GM12874 (cell line): ENCODE measurements around the gene CTTN.

Experiments used
- TF ChIP-seq, protein P1 (sequence below): IDR thresholded peaks from 2 replicates; pipeline ENCODE4 v1.5.1; 2011; ENCODE audit warnings: low read depth, mild to moderate bottlenecking, control low read depth, low read length, moderate library complexity; ENCODE audit not compliant: insufficient read depth

CTTN gene

DNA sequence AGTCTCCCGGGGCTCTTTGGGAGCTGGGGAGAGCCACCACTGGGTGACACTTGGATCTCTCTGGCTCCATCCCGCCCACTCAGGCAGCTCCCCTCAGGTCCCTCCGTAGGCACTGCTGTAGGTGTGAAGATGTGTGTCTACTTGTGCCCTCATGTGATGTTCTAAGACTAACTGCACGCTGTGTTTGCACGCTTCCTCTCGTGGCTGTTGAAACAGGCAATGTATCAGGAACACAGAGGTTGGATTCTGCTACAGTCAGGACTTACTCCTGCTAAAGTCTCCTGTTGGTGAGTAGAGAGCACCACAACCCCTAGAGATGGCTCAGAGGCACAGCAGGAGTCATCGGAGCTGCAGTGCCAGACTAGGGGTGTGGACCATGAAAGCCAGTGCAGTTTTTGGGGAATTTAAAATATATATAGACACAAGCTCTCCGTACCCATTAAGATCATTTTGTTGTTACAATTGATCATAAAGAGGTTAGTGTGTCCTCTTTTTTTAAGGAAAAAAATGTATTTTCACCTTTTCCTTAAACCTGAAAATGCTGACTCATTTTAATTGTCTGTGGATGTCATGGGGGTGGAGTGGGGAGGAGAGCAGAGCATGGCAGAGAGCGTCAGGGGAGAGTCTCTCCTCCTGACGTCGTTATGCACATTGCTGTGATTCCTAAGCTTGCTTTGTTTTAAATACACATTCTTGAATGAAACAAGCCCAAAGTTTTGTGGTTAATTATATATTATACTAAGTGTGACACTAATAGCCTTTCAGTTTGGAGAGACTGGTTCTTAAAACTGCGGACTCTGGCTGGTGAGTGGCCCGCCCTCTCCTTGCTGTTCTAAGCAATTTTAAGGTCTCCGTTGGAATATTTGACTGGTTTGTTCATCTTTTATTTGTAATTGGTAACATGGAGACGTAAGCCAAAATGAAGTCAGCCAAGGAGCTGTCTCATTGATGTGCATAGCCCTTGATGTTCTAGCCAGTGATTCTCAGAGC, 16.2 kb upstream of the CTTN start:
- TF ChIP-seq, protein P1, sequence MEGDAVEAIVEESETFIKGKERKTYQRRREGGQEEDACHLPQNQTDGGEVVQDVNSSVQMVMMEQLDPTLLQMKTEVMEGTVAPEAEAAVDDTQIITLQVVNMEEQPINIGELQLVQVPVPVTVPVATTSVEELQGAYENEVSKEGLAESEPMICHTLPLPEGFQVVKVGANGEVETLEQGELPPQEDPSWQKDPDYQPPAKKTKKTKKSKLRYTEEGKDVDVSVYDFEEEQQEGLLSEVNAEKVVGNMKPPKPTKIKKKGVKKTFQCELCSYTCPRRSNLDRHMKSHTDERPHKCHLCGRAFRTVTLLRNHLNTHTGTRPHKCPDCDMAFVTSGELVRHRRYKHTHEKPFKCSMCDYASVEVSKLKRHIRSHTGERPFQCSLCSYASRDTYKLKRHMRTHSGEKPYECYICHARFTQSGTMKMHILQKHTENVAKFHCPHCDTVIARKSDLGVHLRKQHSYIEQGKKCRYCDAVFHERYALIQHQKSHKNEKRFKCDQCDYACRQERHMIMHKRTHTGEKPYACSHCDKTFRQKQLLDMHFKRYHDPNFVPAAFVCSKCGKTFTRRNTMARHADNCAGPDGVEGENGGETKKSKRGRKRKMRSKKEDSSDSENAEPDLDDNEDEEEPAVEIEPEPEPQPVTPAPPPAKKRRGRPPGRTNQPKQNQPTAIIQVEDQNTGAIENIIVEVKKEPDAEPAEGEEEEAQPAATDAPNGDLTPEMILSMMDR = no peak

DNA sequence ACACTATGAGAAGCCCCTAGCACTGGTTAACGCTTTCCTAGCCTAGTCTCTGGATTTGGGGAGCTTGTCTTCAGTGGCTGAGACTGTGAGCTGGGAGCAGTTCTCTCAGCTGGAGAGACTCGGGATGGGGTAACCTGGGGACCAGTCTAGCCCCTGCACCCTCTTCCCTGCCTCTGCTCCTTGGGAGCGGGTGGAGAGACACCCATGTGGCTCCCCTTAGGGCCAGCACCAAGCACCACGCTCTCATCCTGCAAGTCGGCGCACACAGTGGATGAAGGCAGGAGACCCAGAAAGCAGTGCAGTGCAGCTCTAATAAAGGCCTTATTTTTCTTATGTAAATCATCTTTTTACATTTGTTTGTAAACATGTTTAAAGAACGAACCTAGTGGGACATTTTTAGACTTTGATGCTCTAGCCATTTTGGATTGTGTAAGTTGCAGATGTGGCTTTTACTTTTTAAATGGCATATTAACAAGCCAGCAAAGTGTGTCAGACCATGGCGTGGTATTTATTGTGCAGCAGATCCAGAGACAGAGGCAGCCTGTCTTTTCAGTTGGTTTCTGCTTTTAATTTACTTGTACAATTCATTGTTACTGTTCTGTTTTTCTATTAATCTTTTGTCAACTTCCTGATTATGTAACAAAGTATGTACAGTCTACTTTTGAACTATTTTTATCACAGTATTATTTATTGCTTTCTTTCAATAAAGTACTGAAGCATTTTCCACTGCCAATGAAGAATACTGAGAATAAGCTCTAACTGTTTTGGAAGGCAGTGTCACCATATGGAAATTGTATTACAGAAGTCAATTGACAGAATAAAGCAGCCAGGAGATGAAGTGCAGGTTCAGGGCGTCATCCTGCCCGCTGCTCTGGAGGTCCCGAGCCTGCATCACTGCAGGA, 14.4 kb upstream of the CTTN start:
- TF ChIP-seq, protein P1 = no peak

DNA sequence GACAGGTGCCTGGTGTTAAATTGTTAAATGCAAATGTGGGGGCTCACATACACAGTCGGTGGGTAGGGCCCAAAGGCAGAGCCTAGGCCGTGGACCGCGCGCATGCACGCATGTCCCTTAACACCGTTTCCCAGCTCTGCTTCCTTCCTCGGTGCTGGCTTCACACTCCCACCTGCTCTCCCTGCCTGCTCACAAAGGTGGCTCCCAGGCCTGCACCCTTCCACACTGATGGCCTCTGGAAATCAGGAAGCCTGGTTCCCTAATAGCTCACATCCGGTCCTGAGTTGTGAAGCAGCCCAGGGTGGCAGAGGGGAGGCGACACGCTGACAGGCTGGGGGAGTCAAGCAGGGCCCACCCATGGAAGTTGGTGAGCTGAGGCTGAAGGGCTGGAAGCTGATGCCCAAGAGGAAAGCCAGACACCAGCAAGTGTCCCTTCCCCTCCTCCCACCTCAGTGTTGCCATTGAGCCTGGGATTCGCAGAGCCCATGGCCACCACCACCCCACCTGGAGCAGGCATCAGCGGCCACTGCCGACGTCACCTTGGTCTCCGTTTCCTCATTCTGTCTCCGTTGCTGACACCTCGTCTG, 13.7 kb upstream of the CTTN start:
- TF ChIP-seq, protein P1 = no peak

DNA sequence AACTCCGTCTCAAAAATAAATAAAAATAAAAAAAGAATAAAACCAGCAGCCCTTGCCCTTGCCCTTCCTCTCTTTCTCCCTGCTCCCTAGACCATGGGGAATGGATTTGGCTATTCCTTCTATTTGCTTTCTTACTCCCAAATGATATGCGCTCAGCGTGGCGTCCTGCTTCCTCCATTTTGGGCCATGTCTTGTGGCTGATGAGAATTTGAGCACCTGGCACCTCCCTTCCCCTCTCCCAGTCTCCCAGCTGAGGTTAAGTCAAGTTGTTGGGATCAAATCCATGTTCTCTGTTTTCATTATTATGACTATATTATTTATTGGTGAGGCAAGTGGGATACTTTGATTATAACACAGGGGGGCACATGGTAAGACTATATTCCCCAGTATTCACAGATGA, 10.8 kb upstream of the CTTN start:
- TF ChIP-seq, protein P1 = no peak

DNA sequence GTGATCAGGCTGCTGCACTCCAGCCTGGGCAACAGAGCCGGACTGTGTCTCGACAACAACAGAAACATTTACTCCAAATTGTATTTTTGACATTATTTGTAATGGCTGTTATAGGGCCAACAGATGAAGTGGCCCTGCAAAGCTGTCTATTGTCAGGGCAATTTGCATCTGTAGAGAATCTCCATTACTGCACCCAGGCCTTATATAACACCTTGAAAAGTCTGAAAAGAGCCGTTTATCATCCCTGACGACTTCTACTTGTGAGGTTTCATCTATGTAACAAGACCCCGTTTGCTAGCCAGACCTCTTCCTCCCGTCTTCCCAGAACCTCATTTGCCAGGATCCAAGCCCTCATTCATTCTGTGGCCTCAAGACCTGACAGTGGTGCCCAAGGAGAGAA, 9.1 kb upstream of the CTTN start:
- TF ChIP-seq, protein P1 = no peak

DNA sequence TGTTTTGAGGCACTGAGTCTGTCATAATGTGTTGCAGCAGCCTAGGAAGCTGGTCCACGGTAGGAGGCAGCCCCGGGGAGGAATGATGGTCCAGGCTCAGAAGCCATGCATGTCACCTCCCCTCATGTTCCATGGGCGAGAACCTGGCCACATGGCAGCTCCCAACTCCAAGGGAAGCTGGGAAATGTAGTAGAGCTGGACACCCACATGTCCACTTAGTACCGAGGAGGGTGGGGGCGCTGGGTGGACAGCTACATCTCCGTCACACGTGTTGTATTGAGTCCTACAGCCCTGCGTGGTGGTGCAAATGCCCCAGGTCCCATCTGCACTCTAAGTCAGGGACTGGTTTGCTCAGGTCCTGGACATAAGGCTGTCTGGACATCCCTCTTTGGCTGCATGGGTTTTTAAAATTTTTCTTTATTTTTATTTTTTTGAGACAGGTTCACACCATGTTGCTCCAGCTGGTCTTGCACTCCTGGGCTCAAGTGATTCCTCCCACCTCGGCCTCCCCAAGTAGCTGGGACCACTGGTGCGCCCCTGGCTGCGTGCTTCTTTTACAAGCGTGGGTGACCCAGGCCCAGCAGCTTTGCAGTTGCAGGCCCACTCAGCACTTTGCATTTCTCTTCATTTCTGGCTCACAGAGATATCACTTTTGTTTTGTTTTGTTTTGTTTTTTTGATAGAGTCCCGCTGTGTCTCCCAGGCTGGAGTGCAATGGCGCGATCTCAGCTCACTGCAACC, 3.9 kb upstream of the CTTN start:
- TF ChIP-seq, protein P1 = no peak
